GM12891 (cell line): ENCODE results near the gene RASSF8.

Source experiments
- PAX5 ChIP-seq: IDR thresholded peaks from 2 replicates; pipeline ENCODE4 v1.6.1; 2011; ENCODE audit warnings: low read length, moderate library complexity, mild to moderate bottlenecking; ENCODE audit not compliant: insufficient read depth, severe bottlenecking
- POLR2A ChIP-seq: IDR thresholded peaks from 2 replicates; pipeline ENCODE4 v1.6.1; 2011; ENCODE audit warnings: low read depth, low read length, control low read depth
- POLR2AphosphoS5 ChIP-seq: IDR thresholded peaks from 2 replicates; pipeline ENCODE4 v1.6.1; 2011; ENCODE audit warnings: low read depth, low read length, control low read depth
- SPI1 ChIP-seq: IDR thresholded peaks from 2 replicates; pipeline ENCODE4 v1.6.1; 2011; ENCODE audit warnings: low read depth, low read length, control low read depth

- no peak for TF ChIP-seq POLR2A
- TF ChIP-seq POLR2AphosphoS5, result no peak
- no peak for TF ChIP-seq PAX5
- TF ChIP-seq SPI1, result no peak
These were observed 59.2 kb downstream of the RASSF8 start for GRCh38 chr12:26017484-26018211.
